Amniotic stem cell (primary cell): ENCODE measurements around the gene CXCL12.

ENCODE experiments used
- DNase-seq: peaks from one replicate; lab custom pipeline; 2025; lab: John Stamatoyannopoulos, UW

CXCL12 gene

DNA sequence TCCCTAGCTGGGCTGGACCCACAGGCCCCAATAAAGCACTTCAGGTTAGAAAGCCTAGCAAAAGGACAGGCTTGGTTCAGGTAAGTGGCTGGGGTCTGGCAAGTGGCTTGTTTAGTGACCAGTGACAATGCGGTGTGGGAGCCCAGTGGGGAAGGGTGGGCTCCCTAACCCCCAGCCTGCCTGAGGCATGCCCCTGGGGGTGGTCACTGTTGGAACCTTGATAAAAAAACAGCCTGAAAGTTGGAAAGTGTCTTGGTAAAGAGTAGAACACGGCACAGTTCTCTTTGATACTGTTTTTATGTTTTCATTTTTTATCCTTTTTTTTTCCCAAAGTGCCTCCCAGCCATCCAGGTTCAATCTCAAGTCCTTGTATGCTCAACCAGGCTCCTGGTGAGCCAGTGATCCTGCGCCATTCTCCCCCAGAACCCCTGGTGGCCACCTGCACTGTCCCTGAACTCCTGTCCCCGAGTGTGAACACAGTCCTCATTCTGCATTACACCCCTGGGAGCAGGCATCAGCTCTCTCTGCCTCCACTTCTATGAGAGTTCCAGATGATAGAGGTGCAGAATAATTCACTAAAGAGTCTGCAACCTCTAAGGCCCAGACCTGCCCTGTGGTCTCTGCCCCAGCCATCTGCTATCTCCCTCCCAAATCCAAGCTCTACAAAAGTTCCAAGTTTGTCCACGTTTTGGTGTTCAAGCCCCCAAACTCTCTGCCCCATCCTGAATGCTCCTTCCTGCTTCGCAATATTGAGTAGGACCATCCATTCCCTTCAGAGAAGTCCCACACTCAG, 15.0 kb upstream of the CXCL12 start:
- no peak for DNase-seq

DNA sequence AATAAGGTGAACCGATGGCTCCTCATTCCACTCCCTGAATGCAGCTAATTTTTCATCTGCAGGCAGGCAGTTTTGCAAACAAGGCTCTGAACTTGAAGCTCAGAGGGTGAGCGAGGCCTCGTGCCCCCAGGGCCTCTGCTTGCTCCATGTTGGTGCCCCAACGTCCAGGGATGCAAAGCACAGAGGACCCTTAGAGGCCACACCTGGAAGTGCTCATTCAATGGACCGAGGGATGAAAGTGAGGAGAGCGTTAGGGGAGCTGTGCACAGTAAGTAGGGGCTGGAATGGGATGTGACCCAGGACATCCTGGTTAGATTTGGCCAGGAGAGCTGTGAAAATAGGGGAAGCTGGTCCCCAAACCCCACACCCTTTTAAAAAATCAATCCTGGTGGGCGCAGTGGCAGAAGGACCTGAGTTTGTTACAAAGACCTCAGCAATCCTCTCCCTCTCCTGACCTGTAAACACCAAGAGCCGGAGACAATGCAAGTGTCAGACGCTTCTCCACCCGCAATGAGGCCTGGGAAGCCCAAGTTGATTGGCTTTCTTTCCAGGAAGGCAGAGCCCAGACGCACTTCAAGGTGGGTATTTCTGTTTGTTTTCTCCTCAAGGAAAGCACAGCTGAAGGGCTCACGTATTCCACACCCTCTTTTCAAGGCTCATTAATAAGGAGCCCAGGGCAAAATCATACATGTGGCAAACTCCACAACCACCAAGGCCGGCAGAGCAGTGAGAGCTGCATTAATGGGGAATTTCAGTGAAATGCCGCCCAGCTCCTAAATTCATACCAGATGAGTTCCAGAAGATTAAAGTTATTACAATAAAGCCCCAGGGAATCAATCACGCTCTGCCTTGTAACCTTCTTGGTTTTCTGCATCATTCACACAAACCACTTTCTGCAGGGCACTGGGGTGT, 14.1 kb upstream of the CXCL12 start:
- peak; percentile 9 for DNase-seq

DNA sequence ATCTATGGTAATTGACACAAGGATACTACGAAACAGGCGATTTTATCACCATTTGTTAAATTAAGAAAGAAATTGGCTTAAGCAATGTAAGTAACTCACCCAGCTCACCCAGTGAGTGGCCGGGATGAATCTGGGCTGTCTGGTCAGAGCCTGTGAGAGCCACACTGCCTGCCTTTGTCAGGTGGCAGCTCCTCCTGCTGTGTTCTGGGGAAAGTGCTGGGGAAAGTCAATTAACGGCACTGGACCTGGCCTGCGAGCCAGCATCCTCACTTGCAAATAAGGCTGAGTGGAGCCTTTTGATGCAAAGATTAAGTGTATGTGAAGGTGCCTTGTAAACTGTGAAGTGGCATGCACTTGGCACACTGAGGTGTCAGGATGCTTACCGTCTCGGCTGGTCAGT, 13.4 kb upstream of the CXCL12 start:
- DNase-seq = no peak

DNA sequence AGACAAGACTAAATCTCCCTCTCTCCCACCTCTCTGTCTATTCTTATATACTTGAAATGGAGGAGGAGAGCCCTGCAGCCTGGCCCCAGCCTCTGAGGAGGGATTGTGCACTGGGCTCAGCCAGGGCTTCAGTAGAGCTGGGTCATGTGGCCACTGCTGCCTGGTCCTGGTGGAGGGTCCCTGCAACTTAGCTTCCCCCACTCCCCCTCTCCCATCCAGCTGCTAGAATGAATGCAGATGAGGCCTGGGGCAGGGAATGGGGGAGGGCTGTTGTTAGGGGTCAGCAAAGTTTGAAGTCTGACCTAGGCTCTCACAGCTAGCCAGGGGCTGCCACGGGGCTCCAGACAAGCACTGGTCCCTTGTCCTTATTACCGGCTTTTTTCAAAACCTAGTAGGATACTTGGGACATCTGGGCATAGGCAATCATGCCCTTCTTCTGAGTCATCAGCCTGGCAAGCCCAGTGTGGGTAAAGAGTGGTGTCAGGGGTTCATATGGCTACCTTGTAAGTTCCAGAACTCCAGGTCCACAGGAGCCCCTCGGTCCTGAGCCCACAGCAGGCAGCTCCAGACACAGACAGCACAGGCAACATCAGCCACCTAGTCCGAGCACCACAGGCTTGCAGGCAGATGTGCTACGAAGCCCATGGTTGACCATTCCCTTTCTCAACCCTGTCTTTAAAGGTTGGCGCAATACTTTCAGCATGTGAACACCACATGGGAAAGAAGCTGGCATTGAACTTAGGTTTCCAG, 12.8 kb upstream of the CXCL12 start:
- no peak for DNase-seq

DNA sequence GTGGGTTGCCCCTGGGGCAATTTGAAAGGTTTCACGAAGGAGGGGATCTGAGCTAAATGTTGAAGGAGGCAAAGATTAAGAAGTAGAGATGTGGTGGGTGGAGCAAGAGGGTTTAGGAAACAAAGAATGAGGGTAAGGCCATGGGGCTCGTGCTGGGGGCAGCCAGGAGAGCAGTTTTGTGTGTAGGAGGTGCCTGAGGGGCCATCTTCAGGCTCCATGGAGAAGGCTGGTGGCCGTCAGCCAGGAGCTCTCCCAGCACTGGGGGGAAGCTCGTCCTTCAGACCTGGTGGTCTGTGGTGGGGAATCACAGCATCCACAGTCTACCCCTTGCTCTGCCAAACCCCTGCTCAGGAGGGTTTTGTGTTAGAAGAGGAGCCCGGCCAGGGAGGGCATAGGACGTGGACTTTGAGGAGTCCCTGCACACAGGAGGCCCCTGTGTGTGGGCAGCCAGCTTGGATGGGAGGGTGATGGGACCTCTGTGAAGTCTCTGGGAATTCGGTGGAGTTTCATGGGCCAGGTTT, 11.8 kb upstream of the CXCL12 start:
- no peak for DNase-seq

DNA sequence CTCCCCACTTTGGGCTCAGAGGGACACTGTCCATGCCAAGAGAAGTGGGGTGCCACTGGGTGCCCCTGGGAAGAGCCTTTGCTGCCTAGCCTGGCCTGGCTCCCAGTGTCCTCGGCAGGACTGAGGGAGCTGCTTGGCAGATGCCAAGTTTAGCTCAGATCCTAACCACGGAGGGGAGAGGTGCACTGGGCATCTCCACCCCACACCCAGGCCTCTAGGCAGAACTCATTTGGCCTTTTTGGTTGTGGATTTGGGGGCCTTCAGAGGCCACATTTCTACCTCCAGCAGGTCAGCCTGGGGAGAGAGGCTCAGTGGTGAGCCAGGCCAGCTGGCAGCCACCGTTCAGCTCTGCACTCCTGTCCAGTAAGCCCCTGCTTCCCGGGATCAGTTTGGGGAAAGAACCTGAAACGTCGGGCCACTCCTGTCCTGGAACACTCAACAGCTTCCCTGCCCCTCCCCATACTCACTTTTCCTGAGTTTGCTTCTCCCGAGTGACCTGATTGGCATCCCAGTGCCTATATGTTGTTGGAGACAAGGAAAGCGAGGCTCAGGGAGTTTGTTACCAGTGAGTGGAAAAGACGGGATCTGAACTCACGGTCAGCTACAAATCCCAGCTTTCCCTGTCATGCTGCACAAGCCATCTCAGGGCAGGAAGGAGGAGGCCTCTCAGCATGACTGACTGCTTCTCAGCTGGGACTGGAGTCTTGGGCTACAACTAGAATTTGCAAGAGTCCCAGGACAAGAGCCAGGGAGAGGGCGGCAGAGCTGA, 11.2 kb upstream of the CXCL12 start:
- no peak for DNase-seq

DNA sequence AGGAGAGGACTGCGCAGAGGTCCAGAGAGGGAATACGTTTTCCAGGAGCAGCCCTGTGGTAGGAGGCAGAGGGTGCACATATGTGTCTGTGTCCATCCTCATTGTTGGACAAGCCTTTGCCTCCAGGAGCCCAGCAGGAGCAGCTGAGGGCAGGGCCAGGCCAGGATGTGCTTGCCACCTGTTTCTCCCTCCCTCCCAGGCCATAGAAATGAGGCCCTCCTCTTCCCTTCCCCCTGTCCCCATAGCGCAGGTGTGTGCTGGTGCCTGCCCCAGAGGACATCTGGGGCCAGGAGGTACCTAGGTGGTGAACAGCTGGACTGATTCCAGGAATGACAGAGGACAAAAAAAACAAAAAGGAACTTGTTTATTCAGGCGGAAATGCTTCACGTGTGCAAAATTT, 10.5 kb upstream of the CXCL12 start:
- no peak for DNase-seq

DNA sequence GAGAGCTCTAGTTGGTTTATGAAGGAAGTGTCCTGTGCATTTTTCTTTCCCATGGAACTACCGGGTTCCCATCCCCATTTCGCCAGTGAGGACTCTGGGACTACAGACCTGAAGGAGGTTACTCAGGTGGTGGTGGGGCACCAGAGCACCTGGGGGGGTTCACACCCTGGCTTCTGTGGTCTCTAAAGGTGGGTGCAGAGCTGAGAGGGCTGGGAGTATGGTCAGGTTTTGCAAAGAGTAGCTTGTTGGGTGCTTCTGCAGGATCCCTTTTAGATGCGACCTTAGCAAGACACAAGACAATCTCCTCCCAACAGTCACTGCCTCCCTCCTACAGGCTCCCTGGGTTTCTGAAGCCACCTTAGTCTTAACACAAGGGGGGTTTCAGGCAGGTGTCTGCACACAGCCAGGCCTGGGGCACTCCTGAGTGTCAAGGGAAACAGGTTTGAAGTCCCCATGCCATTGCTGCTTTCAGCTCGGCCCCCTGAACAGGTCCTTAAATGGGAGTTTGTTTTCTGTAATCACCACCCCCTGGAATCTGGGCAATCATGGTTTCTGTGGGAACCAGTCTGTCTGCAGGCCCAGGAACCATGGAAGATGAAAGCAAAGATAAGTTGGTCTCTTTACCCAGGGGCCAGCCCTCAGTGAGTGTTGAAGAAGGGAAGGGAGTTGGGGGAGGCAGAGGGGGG, 9.9 kb upstream of the CXCL12 start:
- no peak for DNase-seq

DNA sequence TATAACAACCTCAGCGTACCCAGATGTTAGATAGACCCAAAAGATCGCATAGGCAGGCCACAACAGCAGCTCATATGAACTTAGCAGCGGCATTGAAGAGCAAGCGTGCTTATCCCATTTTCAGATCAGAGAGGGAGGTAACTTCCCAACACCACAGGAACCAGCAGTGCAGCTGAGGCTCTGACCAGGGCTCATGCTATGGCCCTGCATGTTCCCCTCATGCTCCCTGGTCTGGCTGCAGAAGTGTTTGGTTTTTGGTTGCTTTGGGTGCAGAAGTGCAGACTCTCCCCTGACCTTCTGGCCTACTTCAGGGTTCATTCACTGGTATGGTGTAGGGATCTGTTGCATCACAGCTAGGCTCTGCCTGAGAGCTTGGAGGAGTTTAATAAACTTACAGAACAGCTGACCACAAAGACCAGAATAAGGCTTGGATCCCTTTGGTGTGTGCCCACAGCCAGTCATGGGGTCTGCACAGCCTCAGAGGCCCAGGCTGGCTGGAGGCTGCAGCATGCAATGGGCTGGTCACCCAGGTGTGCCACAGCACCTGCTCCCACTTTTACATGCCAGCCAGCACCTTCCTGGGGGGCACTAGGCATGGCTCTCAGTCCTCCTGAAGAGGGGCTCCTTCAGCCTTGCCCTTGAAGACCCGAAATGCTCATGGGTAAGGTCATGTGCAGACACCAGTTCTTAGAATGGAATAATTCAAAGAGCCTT, 9.1 kb upstream of the CXCL12 start:
- DNase-seq = no peak

DNA sequence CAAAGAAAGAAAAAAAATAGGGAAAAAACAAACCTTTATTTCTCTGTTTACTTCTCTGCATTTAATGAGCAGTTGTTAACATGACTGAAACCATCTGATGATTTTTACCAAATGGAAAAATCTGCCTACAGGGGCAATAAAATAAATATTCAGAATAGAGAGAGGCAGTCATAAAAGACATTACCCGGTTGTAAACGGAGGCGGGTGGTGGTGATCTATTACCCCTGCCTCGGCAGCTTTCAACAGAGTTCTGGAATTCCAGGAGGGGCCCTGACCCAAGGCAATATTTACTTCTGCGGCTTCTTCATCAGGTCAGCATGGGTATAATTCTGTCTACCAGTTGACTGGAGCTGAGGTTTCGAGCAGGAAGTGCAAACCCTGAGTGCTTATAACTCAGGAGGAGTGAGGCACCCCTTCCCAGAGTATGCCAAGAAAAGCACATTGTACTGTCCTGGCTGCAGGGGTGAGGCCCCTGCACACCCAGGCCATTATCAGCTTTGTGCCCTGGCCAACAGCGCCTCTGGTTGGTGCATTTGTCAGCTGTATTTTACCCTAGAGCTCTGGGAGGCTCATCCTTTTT, 8.2 kb upstream of the CXCL12 start:
- no peak for DNase-seq

DNA sequence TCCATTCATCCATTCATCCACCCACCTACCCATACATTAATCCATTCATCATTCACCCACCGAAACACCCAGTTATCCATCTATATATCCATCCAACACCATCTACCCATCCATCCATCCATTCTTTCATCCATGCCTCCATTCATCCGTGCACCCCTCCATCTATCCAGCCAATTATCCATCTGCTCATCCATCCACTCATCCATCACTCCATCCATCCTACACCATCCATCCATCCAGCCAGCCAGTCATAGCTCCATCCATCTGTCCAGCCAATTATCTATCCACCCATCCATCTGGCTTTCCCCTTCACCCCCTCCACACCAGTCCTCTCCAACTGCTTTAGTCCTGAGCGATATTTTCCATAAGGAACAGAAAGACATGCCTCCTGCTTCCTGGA, 7.5 kb upstream of the CXCL12 start:
- no peak for DNase-seq

DNA sequence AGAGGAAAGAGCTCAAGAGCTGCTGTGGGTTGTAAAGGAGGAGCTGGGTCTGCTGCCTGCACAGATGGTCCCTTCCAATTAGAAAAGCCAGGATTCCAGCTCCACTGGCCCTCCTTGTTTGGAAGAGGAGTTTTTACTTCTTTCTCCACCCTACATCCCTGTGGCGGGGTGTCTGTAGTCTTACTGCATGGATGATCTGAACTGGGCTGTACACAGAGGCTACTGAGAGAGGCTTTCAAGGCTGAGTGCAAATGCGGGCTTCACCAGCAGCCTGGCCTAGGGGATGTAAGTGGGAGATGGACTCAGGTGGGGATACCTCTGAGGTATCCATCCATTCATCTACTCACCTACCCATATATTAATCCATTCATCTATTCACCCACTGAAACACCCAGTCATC, 7.1 kb upstream of the CXCL12 start:
- DNase-seq = no peak

DNA sequence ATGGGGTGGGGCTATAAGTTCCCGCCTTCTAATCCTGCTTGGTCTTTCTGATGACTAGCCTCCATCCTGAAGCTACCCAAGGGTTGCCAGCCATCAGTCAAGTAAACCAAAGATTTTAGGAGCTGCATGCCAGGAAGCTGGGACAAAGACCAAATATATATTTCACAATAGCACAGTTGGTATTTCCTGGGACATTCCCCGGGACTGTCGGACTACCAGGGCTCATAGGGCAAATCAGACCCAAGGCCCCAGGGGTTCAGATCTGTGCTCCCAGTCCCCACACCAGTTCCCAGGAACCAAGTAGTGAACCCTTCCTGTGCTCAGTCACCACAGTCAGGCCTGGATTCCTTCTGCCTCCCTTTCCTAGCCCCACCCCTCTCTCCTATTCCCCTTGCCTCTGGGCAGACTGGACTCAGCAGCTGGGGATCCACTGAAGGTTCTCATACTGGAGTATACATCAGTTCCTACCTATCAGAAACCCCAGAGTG, 5.7 kb upstream of the CXCL12 start:
- no peak for DNase-seq

DNA sequence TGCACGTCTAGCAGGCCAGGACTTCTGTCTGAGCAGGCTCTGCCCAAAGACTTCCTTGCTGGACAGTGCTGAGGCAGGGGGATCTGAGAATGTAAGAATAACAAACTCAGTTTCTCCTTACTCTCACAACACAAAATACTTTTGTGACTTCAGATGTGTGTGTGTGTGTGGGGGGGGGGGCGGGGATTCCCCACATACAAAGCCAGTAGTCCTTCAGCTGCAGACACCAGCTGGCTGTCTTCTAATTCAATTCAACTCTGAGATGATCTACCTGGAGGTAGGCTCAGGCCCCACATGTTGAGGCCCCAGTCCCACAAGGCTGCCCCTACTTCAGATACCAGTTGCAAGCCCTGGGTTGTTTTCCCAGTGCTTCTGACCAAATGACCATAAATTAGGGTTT, 4.7 kb upstream of the CXCL12 start:
- DNase-seq = no peak

DNA sequence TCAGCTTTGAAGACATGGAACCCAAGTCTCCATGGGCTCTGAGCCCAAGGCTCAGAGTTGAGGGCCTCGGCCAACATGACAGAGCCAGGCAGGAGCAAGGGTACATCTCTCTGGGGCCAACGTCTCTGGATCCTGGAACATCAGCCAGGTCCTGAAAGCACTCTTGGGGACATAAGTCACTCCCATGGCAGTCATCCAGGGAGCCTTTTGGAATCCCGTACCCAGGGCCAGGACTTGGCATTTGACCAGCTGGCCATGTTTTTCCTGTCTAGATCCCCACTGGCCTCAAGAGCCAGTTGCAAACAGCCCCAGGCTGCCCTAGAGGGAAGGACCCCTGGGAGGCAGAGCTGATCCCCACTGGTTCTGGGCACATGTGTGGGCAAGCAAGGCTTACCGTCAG, 4.3 kb upstream of the CXCL12 start:
- DNase-seq = no peak

DNA sequence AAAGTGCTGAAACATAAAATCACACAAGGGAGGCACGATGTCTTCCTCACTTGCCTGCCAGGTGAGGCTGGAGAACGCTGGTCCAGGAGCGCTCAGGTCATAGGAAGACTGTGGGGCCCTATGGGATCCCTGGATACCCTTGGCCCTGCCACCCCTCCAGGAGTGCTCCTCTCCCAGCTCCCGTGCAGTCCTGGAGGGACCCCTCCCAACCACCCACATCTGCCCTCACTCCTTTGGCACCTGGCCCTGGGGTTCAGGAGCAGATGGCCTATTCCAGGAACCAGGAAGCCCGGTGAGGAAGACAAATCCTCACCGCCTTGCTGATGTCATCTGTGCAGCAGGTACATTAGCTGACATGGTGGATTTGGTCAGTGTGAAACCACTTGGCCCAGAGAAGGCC, 3.7 kb upstream of the CXCL12 start:
- DNase-seq = no peak

DNA sequence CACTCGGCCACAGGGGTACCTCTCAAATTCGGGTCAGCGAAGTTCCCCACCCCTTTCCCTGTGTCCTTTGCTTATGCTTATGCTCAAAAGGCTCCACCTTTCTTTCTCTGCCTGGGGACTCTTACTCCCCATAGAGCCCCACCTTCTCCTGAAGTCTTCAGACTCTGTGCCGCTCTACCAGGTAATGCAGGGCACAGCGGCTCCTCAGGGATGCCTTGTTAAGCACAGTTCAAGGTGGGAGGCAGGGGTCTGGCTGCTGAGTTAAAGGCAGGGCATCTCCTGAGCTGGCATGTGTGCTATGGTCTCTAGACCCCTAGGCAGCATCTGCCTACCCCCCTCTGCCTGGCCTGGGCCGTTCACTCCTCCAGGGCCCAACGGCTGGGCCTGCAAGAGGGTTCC, 3.0 kb upstream of the CXCL12 start:
- DNase-seq = no peak

DNA sequence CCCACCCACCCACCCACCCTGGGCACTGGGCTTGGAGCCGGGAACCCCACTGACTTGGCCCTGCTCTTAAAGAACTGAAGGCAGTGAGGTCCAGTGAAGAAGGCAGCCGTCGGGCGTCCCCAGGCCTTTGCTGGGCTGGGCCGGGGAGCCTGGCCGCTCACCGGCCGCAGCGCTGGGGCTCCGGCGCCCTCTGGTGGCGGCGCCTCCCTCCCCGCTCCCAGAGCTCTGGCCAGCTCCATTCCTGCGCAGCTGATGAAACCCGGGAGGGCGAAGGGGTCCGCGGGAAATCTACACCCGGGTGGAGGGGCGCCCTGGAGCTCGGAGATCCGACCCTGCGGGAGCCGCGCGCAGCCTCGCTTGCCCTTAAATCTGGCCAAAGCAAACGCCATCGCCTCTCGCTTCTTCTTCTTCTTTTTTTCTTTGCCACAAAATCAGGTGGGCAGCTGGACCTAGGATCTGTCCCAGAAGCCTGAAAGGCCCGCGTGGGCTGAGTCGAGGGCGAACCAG, 1.7 kb upstream of the CXCL12 start:
- peak; percentile 15 for DNase-seq

DNA sequence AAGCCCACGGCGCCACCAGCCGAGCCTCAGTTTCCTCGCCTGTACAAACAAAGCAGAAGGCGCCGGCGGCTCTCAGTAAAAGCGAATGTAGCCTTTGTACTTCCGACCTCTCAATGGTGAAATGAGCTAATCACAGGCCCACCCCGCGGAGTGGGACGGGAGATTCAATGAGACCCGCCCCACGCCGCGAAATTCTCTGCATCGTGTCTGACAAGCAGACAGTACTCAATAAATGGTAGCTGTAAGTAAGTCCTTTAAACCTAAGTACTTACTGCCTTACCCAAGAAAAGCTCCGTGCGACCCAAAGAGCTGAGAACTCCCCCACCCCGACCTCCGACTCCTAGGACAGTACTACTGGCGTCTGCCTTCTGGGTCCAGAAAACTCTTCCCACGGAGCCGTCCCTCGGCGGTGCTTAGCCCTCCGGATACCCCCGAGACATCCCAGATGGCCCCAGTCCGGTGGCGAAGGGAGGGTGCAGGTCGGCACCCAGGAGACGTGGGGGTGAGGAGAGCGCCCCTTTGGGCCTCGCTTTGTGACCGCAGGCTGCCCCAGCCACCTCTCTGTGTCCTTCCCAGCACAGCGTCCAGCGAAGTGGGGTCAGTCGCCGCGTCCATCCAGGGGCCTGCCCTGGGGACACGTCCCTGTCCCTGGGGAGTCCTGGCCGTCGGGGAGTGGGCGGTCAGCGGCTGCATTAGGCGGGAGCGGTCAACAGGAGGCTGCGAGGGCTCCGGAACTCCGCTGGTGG, 972 bp upstream of the CXCL12 start:
- DNase-seq = no peak
